ENCODE results near the gene KCNJ13. TPM values are rescaled to one million over a fixed set of nuclear protein-coding genes. Genes with fewer than 3 reads are reported as not detected.

KCNJ13 gene
- total RNA-seq, 2 experiments from 2014 or later, result not detected

DNA sequence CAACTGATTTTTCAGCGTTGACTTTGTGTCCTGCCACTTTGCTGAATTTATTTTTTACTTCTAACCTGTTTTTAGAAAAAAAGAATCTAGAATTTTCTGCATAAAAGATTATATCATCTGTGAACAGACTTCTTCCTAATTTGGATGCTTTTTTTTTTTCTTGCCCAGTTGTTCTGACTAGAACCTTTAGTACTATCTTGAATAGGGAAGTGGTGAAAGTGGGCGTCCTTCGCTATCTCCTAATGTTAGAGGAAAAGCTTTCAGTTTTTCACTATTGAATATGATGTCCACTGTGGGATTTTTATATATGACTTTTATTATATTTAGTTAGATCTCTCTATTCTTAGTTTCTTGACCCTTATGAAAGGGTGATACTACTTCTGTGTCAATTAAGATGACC, 25.7 kb upstream of the KCNJ13 start:
- Histone ChIP-seq H2AFZ (ENCODE audit: low read length) (no peak overlapping the region), H3K4me3 (ENCODE audit: low read depth, low read length, poor library complexity, severe bottlenecking) (no peak overlapping the region), H3K36me3 (ENCODE audit: insufficient read depth, low read length) (peaks cover 75% of the 10 kb centered on the region), H3K9me2 (ENCODE audit: insufficient read depth, low read length) (no peaks in the 10 kb centered on the region), H3K79me2 (ENCODE audit: insufficient read depth, low read depth, low read length) (no peaks in the 10 kb centered on the region), H3K9me3 (ENCODE audit: low read length) (peaks cover 16% of the 10 kb centered on the region), H3K4me2 (ENCODE audit: low read length) (no peak overlapping the region), H4K20me1 (ENCODE audit: insufficient read depth, low read length) (no peaks in the 10 kb centered on the region), H3K27ac (ENCODE audit: low read depth, low read length, poor library complexity, severe bottlenecking) (no peak overlapping the region), H3K4me1 (ENCODE audit: insufficient read depth, low read length, poor library complexity, severe bottlenecking) (no peaks in the 10 kb centered on the region)
- DNase-seq (ENCODE audit: low spot score), result no peak
- TF ChIP-seq, protein P1, sequence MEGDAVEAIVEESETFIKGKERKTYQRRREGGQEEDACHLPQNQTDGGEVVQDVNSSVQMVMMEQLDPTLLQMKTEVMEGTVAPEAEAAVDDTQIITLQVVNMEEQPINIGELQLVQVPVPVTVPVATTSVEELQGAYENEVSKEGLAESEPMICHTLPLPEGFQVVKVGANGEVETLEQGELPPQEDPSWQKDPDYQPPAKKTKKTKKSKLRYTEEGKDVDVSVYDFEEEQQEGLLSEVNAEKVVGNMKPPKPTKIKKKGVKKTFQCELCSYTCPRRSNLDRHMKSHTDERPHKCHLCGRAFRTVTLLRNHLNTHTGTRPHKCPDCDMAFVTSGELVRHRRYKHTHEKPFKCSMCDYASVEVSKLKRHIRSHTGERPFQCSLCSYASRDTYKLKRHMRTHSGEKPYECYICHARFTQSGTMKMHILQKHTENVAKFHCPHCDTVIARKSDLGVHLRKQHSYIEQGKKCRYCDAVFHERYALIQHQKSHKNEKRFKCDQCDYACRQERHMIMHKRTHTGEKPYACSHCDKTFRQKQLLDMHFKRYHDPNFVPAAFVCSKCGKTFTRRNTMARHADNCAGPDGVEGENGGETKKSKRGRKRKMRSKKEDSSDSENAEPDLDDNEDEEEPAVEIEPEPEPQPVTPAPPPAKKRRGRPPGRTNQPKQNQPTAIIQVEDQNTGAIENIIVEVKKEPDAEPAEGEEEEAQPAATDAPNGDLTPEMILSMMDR (conservative IDR thresholded peaks at IDR 0.05; ENCODE audit: low read length), result no peak
- no peak for TF ChIP-seq EZH2phosphoT487 (IDR thresholded peaks at IDR 0.05; ENCODE audit: borderline replicate concordance, low read depth, low read length)
- BruUV-seq (replicated peaks), result no TSS peak
- ChIA-PET POLR2A (no interaction called here), CTCF (ENCODE audit: unreplicated experiment) (no interaction called here)
- intact Hi-C loops (cut with micrococcal nuclease; ENCODE audit: unreplicated experiment), result no loop called here

- ChIA-PET POLR2A (interaction anchor here (0.6 kb wide), 1 partner anchor 168 kb away, joined by 3 read pairs; no protein-coding TSS in a partner anchor), CTCF (ENCODE audit: unreplicated experiment) (no interaction called here)
- no peaks in the 10 kb centered on the region for H3K79me2 ChIP-seq (ENCODE audit: insufficient read depth, low read depth, low read length)
- no peaks in the 10 kb centered on the region for H3K9me2 ChIP-seq (ENCODE audit: insufficient read depth, low read length)
- H3K4me1 ChIP-seq (ENCODE audit: insufficient read depth, low read length, poor library complexity, severe bottlenecking), result no peaks in the 10 kb centered on the region
- intact Hi-C loops (cut with micrococcal nuclease; ENCODE audit: unreplicated experiment), result no loop called here
- H4K20me1 ChIP-seq (ENCODE audit: insufficient read depth, low read length), result no peaks in the 10 kb centered on the region
- H3K9me3 ChIP-seq (ENCODE audit: low read length), result peaks cover 16% of the 10 kb centered on the region
- peaks cover 80% of the 10 kb centered on the region for H3K36me3 ChIP-seq (ENCODE audit: insufficient read depth, low read length)
- no TSS peak for BruUV-seq (replicated peaks)
- no peak overlapping the region for H3K4me2 ChIP-seq (ENCODE audit: low read length)
- no peak for DNase-seq (ENCODE audit: low spot score)
- H3K27ac ChIP-seq (ENCODE audit: low read depth, low read length, poor library complexity, severe bottlenecking), result no peak overlapping the region
- no peak overlapping the region for H2AFZ ChIP-seq (ENCODE audit: low read length)
- no peak overlapping the region for H3K4me3 ChIP-seq (ENCODE audit: low read depth, low read length, poor library complexity, severe bottlenecking)
- no peak for TF ChIP-seq EZH2phosphoT487 (IDR thresholded peaks at IDR 0.05; ENCODE audit: borderline replicate concordance, low read depth, low read length)
- TF ChIP-seq, protein P1 (conservative IDR thresholded peaks at IDR 0.05; ENCODE audit: low read length), result no peak
These were observed 23.8 kb upstream of the KCNJ13 start for GRCh38 chr2:232800166-232800565.

DNA sequence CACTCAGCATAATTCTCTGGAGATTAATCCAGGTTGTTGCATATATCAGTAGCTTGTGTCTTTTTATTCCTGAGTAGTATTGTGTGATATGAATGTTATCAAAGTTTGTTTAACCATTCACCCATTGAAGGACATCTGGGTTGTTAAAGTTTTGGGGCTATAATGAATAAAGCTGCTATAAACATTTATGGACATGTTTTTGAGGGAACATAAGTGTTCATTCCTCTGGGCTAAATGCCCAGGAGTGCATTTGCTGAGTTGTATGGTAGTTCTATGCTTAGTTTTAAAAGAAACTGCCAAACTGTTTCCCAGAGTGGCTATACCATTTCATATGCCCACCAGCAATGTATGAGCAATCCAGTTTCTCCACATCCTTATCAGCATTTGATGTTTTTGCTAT, 21.8 kb upstream of the KCNJ13 start:
- Histone ChIP-seq H3K79me2 (ENCODE audit: insufficient read depth, low read depth, low read length) (no peaks in the 10 kb centered on the region), H3K9me3 (ENCODE audit: low read length) (peaks cover 16% of the 10 kb centered on the region), H3K27ac (ENCODE audit: low read depth, low read length, poor library complexity, severe bottlenecking) (no peak overlapping the region), H3K36me3 (ENCODE audit: insufficient read depth, low read length) (peaks cover 89% of the 10 kb centered on the region), H3K4me3 (ENCODE audit: low read depth, low read length, poor library complexity, severe bottlenecking) (no peak overlapping the region), H3K9me2 (ENCODE audit: insufficient read depth, low read length) (no peaks in the 10 kb centered on the region), H2AFZ (ENCODE audit: low read length) (no peak overlapping the region), H3K4me1 (ENCODE audit: insufficient read depth, low read length, poor library complexity, severe bottlenecking) (no peaks in the 10 kb centered on the region), H4K20me1 (ENCODE audit: insufficient read depth, low read length) (no peaks in the 10 kb centered on the region), H3K4me2 (ENCODE audit: low read length) (no peak overlapping the region)
- ChIA-PET CTCF (ENCODE audit: unreplicated experiment) (no interaction called here), POLR2A (interaction anchor here (0.6 kb wide), 1 partner anchor 251 kb away, joined by 3 read pairs; no protein-coding TSS in a partner anchor)
- TF ChIP-seq, protein P1 (conservative IDR thresholded peaks at IDR 0.05; ENCODE audit: low read length), result no peak
- TF ChIP-seq EZH2phosphoT487 (IDR thresholded peaks at IDR 0.05; ENCODE audit: borderline replicate concordance, low read depth, low read length), result no peak
- intact Hi-C loops (cut with micrococcal nuclease; ENCODE audit: unreplicated experiment), result no loop called here
- no TSS peak for BruUV-seq (replicated peaks)
- DNase-seq (ENCODE audit: low spot score), result no peak
